ENCODE results near the gene PRKD1. TPM values are rescaled to one million over a fixed set of nuclear protein-coding genes. Genes with fewer than 3 reads are reported as not detected.
"Not testable (repeated sequence)": the region's sequence is repeated elsewhere in the genome, so short reads cannot be mapped to it uniquely, and the experiment has no call there.

PRKD1 gene
- polyA plus RNA-seq, 1 donor, result 31.0 TPM

DNA sequence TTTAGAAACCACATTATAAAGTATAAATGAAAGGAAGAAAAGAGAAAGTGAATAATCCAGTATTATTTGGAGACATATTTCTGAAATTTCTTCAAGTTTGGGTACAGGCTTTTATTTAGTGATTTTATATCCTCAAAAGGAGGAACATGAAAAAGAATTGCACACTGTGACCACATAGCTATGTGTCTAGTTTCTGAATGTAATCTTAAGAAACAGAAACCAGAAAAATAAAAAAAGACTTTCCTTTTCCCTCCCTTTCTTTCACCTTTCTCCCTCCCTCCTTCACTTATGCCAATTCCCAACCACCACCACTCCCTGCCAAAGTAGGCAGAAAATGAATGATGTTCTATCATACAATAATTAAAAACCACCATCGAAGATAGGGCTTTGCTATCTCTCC, 189.6 kb downstream of the PRKD1 start:
- no peak for DNase-seq

DNA sequence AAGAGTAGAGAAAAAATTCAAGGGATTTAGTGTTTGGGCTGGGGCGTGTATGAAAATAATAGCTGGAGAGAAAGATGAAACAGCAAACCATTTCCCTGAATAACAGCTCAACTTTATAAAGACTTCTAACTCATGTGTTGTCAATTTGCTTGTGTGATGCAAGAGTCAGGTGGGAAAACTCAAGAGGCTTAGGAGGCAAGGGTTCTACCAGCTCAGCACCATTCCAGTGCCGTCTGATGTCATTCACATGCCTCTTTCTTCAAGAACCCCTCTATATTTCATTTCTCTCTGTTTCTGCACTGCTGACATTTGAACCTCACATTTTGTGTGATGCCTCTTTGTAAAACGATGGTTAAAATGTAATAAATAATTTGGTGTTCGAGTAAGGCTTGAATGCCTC, 192.2 kb downstream of the PRKD1 start:
- DNase-seq, result no peak

DNA sequence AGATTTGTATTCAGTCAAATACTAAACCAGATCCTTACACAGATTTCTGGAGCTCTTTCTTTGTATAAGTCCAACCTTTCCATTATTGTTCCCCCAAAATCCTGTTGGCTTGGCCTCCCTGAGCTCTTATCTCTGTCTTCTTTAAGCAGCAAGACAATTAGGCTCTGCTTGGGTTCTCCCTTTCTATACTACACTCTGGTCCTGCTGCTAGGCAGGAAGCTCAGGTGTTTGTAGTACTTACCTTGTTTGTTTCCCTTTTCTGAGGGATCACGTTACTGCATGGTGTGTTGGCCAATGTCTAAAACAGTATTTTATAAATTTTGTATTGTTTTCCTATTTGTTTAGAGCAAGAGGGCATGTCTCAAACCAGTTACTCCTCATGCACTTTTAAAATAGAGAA, 192.9 kb downstream of the PRKD1 start:
- no peak for DNase-seq

DNA sequence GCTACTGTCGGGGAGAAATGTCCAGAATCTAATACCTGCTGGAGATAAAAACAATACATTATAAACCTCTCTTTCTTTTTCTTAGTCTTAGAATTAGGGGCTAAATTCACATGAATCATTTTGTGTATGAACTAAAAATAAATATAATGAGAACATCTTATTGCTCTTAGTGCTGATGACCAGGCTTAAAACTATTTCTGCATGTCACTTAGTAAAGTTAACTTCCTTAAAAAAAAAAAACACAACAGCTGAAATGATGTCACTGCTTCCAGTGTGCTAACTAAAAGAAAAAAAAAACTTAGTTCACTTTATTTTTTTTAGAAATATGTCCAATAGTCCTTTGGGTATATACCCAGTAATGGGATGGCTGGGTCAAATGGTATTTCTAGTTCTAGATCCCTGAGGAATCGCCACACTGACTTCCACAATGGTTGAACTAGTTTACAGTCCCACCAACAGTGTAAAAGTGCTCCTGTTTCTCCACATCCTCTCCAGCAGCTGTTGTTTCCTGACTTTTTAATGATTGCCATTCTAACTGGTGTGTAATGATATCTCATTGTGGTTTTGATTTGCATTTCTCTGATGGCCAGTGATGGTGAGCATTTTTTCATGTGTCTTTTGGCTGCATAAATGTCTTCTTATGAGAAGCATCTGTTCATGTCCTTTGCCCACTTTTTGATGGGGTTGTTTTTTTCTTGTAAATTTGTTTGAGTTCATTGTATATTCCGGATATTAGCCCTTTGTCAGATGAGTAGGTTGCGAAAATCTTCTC, 200.9 kb downstream of the PRKD1 start:
- not testable (repeated sequence) for DNase-seq

DNA sequence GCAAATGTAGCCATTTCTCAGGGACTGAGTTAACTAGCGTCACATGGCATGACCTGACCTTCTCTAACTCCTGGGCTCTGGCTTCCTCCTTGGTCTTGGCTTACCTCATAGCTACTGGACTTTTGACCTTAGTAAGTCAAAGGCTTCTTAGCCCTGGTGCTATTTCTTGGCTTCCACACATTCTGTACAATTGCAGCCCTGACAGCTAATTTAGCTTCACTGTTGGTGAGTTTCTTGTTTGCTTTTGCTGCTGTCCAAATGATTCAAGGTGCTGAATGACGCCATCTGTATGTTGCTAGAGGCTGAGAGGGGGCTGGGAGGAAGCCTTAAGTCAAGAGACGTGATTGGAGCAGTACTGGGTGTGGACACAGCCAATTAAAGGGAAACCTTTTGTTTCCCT, 202.7 kb downstream of the PRKD1 start:
- DNase-seq, result no peak

DNA sequence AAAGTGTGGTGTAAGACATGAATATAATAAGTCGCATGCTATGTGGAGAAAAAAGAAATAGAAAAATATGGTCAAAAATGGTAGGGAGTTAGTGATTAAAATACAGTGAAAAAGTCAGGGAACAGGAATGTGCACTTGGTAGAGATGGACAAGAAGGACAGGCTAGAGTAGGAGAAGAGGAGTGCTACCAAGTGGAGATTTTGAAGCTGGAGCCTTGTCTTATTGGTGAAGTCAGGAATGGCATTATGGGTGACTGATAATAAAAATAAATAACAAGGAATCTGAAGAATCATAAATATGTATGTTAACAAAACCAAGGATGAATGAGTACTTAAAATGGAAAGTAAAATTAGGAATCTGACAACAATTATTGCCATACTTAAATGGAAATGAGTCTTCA, 204.8 kb downstream of the PRKD1 start:
- DNase-seq, result no peak

DNA sequence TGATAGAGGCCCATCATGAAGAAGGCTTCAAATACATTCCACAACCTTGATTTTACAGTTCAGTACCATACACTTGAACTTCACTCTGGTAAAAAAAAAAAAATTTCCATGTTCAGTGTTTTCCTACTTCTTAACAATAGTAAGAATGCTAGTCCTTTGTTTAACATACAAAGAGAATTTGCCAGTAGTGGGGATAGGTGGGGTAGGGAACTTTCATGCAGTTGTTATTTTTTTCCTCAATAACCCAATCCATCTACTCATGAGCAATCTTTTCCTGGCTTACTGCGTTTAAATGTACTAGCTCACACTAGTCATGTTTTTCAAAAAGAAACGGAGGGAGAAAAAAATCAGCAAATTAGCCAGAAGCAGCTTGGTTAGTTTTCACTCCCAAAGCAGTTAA, 206.1 kb downstream of the PRKD1 start:
- DNase-seq, result no peak

DNA sequence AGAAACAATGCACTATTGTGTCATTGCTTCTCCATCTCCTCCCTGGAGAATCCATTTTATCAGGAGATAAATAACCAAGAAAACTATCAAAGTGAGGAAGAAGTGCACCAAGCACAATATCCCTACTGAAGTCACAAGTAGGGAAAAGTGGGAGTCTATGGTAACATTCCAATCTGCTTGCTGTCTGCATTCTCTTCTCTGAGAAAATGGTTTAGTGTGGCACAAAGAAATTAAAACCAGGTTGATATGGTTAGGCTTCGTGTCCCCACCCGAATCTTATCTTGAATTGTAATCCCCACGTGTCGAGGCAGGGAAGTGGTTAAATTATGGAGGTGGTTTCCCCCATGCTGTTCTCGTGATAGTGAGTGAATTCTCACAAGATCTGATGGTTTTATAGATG, 209.7 kb downstream of the PRKD1 start:
- no peak for DNase-seq

DNA sequence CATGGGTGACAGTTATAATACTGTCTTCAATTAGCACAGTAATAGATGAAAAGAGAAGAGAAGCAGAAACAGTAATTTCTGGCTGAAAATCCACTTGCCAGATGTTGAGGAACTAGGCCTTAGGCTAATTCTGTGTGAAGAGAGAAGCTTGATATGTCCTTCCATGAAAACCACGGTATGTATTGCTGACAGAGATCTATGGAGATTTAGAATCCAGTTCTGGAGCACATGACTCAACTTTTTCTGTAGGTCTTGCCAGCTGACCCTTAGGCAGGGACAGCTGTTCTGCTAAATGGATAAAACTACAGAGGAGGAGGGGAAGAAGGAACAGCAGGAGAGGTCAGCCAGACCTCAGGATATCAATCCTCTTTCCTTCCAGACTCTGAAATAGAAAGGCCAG, 211.5 kb downstream of the PRKD1 start:
- no peak for DNase-seq

DNA sequence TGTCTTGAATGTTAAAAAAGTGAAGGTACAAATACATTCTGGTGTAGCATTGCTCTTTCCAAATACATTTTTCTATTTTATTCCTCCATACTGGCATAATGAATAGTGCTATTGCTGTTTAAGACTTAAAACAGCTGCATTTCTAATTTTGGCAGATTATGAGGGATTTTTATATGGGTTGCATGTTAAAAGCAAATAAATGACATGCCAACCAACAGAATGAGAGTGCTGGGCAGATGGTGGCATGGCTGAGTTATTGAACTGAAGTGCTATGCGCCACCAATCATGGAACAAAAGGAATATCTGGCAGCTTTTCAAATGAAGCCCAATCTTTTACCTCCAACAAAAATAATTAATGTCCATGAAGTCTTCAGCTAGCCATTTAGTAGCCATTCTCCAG, 215.0 kb downstream of the PRKD1 start:
- DNase-seq, result no peak

DNA sequence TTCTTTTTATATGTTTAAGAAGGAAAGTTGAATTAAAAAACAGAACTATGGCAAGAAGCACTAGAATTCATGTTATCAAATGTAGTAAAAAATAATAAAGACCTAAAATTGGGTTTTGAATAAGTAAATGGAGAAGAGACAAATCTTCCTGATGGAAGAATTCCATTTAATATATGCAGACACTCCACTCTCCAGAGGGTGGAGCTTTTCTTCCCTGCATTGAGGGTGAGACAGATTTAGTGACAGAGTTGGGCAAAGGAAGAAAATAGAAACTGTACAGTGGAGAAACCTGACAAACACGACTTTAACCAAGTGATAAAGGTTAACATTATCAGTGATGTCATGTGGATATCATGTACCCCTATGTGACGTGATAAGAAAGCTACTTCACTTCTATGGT, 217.6 kb downstream of the PRKD1 start:
- DNase-seq, result no peak

DNA sequence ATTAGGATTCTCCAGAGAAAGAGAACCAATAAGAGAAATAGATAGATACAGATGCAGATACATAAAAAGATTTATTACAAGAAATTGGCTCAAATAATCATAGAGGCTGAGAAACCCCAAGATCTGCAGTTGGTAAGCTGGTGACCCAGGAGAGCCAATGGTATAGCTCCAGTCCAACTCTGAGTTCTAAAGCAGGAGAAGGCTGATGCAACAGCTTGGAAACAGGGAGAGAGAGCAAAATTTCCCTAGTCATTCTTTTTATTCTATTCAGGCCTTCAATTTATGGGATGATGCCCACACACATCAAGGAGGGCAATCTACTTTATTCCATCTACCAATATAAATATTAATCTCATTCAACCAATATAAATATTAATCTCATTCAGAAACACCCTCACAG, 218.2 kb downstream of the PRKD1 start:
- no peak for DNase-seq

DNA sequence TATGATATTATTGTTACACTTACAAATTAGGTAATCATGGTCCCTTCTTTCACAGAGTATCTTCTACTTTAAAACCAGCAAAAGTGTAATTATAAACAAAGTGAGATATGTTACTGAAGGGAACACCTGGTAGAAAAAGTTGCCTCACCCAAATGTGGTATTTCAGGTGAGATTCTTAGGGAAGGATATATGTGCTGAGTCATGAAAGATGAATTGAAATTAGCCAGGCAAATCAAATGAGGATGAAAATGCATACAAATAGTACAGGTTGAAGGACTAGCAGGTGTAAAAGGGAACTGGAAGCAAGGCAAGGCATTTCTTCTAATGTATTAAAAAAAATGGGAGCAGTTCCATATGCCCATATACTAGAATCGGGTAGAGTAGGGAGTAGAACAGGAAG, 220.9 kb downstream of the PRKD1 start:
- no peak for DNase-seq

DNA sequence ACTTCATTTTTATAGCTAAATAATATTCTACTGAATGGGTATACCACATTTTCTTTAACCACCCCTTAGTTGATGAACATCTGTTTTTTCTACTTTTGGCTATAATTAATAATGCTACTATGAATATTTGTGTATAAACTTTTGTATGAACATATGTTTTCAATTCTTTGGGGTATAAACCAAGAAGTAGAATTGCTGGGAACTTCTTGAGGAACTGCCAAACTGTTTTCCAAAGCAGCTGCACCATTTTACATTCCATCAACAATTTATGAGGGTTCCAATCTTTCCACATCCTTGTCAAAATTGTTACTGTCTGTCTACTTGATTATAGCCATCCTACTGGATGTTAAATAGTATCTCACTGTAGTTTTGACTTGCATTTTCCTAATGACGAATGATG, 221.8 kb downstream of the PRKD1 start:
- DNase-seq, result no peak

DNA sequence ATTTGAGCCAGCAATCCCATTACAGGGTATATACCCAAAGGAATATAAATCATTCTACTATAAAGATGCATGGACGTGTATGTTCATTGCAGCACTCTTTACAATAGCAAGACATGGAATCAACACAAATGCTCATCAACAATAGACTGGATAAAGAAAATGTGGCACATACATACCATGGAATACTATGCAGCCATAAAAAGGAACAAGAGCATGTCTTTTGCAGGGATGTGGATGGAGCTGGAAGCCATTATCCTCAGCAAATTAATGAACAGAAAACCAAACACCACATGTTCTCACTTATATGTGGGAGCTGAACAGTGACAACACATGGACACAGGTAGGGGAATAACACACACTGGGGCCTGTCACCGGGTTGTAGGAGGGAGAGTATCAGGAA, 238.1 kb downstream of the PRKD1 start:
- DNase-seq, result not testable (repeated sequence)

DNA sequence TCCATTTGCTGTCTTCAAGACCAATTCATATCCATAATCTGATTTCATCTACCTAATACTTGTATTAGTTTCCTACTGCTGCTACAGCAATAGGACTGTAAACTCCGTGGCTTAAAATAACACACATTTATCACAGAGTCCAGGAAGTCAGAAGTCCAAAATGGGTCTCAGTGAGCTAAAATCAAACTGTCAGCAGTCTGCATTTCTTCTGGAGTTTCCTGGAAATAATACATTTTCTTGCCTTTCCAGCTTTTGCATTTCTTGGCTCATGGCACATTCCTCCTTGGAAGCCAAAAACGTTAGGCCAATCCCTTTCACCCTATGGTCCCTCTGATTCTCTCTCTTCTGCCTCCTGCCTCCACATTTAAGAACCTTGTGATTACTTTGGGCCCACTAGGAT, 239.8 kb downstream of the PRKD1 start:
- no peak for DNase-seq

DNA sequence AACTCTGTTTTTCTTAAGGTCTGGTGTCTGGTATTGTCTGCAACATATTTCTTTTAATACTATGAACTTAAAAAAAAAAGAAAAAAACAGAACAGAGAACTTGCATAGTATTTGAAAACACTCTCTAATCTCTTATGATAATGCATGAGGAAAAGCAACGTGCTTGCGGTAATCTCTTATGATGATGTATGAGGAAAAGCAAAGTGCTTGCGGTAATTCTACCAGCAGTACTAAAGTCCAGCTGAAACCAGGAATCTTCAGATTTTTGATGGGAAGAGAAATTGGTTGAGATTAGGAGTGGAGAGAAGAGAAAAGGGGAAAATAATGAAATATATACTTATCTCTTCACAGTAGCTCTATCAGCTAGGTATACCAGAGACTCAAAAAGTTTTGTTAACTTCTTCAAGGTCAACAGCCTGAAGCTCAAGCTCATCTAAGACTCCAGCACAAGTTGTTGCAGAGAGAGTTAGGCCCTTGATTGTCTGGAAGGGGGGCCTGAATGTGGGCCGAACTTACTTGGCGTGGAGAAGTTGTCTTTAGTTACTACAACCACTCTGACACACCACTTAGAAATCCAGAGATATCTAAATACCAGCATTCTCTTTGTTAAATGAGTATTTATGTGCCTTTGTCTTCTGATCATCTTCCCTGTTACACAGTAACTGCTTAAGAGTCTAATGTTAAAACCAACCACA, 240.4 kb downstream of the PRKD1 start:
- no peak for DNase-seq

DNA sequence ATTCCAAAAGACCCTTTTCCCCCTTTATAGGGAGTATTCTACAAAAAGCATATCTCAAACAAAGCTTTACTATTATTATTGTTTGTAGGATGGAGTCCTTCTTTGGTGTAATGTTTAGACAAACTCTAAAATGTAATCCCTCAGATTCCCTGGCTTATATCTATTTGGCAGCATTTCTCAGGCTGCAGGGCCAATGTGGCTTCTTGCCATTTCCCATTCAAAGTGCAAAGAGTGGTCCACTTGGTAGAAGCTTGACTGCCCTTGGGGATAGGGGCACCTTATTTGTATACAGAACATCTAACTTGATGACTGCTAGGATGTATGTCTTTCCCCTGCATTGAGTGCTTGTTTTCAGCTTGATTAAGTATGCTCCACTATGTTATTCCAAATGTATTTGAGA, 242.7 kb downstream of the PRKD1 start:
- DNase-seq, result no peak

DNA sequence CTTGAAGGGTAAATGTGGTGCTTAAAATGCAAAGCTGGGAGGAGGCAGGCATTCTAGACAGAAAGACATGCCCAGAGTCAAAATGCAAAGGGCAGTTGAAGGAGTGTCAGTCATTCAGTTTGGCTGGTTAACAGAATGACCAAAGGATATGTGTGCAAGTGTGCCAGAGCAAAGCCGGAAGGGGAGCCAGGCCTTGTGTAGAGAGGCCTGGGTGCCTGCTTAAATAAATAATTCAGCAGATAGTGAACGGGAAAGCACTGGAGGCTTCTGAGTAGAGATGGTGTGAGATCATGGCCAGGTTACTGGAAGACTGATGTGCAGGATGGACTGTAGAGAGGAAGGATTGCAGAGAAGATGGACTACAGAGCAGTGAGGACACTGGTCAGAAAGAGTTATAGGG, 244.9 kb downstream of the PRKD1 start:
- no peak for DNase-seq

DNA sequence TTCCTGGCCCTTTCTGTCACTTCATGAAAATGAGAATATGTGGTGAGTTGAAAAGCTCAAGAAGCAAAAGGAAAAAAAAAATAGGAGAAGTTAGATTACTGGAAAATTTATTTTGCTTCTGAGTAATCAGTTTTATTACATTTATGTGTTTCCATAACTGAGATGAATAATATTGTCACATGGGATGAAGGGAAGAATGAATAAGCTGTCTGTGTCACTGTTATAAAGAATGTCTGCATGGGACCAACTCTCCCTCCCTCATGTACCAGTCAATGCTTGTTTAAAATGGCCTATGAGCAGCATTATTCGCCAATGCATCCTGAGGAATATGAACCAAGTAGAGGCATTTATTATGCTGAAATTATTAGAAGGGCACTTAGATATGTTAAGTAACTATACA, 246.3 kb downstream of the PRKD1 start:
- no peak for DNase-seq

DNA sequence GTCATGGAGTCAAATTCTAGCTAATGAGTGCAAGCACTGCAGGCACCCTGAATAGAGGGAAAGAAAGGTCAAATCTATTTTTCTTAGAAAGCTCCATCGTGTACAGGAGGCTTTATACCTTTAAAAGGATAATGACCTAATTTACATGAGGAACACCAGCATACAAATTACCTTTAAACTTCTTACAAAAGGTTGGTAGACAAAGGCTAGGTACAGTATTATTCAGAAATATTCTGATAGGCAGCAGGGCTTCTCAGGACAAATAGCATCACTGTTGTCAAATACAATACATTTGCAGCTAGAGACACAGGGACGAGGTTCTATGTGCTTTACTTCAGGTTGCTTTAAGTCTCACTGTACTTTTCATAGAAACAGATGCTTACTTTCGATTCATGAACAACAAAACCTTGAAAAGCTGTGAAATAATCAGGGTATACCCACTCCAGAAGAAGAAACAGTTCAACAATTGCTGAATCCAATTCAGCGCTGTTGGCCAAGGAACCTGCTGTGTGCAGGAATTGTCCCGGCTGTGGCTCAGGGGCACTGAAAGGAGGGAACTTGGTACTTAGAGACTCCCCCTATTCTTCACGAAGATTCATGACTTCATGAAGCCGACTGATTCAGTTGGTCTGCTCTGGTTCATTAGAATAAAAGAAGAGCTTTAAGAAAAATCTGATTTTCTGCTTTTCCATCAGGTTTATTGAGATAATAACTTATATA, 252.9 kb downstream of the PRKD1 start:
- no peak for DNase-seq

DNA sequence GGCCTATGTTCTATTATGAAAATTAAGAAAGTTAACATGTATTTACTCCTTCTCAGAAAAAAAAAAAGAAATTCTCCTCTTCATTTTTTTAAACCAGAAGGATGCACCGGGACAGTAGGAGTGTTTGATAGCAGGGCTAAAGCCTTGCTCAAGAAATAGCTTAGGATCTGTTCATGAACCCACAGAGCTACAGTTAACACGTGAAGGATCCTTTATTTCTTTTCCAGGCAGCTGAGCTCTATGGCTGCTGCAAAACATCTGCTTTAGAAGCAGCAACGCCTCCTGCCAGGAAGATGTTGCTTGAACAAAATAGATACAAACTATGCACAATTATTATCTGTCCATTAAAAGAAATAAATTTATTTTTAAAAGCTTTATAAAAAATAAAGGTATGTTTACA, 254.8 kb downstream of the PRKD1 start:
- DNase-seq, result peak; percentile 19

DNA sequence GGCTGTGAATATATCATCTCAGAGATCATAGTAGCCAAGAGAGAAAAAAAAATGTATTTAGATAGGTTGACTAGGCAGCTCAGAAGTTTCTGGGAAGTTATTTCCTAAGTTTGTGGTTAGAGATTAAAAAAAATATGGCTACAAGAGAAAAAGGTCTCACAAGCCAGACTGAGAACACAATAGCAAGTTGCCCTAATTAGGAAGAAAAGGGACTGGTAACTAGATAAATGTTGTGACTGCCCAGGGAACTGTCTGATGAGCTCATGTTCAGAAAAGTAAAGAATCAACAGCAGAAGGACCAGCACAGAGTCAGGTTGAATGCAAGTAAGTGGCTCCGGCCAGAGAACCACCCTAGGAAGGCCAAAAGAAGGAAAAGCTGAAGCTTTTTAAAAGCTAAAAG, 256.6 kb downstream of the PRKD1 start:
- DNase-seq, result no peak

DNA sequence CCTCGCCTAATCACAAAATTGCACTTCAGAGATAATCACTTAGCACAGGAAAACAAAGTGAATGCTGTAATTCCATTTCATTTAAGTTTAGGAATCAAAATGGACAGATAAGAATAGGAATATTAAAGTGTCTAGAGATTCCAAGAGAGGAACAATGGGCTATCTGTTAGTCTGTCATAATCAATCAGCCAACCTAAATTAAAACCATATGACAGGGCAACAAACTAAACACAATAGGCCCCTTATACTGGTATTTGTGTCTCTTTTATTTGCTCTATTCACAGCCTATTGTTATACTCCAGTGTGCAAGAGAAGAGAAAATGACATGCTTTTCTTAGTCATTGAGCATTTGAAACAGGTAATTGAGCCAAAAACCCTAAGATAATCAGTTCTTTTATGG, 259.4 kb downstream of the PRKD1 start:
- DNase-seq, result no peak
